Upper lobe of left lung (tissue), 6 donors: ENCODE data around the gene NUCKS1. TPM values are rescaled to one million over a fixed set of nuclear protein-coding genes. Genes with fewer than 3 reads are reported as not detected.

Source experiments
- ATAC-seq, 2 donors: fragments of 200-7000 bp; cut with Tn5 transposase; one replicate each; pipeline ENCODE4 v1.9.1; 2022; ENCODE audit warnings: mild to moderate bottlenecking in 2 of 2, moderate library complexity in 2 of 2; ENCODE audit not compliant: low FRiP score in 2 of 2
- DNase-seq, 2 donors: peaks; one replicate each; pipeline ENCODE4 v3.0.0-alpha.2; 2019 to 2020
- H3K27ac ChIP-seq, 4 donors: fragments of 200-600 bp; sonication (generic); one replicate each; pipeline ENCODE4 v1.5.1; 2016 to 2019
- H3K27me3 ChIP-seq, 4 donors: fragments of 200-600 bp; sonication (generic); one replicate each; pipeline ENCODE4 v1.5.1; 2017 to 2019
- H3K36me3 ChIP-seq, 4 donors: fragments of 200-600 bp; sonication (generic); one replicate each; pipeline ENCODE4 v1.5.1; 2016 to 2019
- H3K4me1 ChIP-seq, 4 donors: fragments of 200-600 bp; sonication (generic); one replicate each; pipeline ENCODE4 v1.5.1; 2018 to 2019
- H3K4me3 ChIP-seq, 4 donors: fragments of 200-600 bp; sonication (generic); one replicate each; pipeline ENCODE4 v1.5.1; 2017 to 2019; ENCODE audit warnings: mild to moderate bottlenecking in 2 of 4, moderate library complexity in 1 of 4
- H3K9me3 ChIP-seq, 4 donors: fragments of 200-600 bp; sonication (generic); one replicate each; pipeline ENCODE4 v1.5.1; 2018 to 2019
- EP300 ChIP-seq, 4 donors: sonication (generic); formaldehyde crosslinking; IDR thresholded peaks; one replicate each; pipeline ENCODE4 v1.5.1; 2017; ENCODE audit warnings: antibody characterized with exemption in 4 of 4, control low read depth in 2 of 4
- POLR2A ChIP-seq, 4 donors: fragments of 450-650 bp; IDR thresholded peaks; one replicate each; pipeline ENCODE4 v1.5.1; 2016 to 2017; ENCODE audit warnings: antibody characterized with exemption in 4 of 4, mild to moderate bottlenecking in 2 of 4
- POLR2AphosphoS5 ChIP-seq, 2 donors: sonication (generic); formaldehyde crosslinking; IDR thresholded peaks; one replicate each; pipeline ENCODE4 v1.5.1; 2017; ENCODE audit warnings: antibody characterized with exemption in 2 of 2
- WGBS, 2 donors: methylation state at CpG; one replicate each; pipeline ENCODE4 v1.1.5; 2017 to 2018; 5-methylcytosine and 5-hydroxymethylcytosine counted together
- total RNA-seq, 6 donors: library from RNA; depleted of rRNA in 4 of 6; stranded (reverse); fragments of >200 nt in 4 of 6; gene quantifications; one replicate each; pipeline versions ENCODE4 v1.1.0 to v1.2.1, GENCODE V29; 2016 to 2021
- TF ChIP-seq, protein P1 (sequence below), 6 experiments: fragments of 450-650 bp in 4 of 6; fragments of 200-600 bp in 2 of 6; sonication (generic) in 2 of 6; IDR thresholded peaks; one replicate each; pipeline ENCODE4 v1.5.1; 2016 to 2019; ENCODE audit warnings: antibody characterized with exemption in 6 of 6
- donor health status: DM: no; HTN: no; CAD: no; lungs with moderate emphysema.
- donor health status: DM: no; HTN: yes; CAD: no; lungs with severe emphysema.

Gene NUCKS1
- total RNA-seq, 6 donors from 2014 or later, result 65.4 to 182 (median 112) TPM

- Histone ChIP-seq H3K27me3 (no peaks in the 10 kb centered on the region), H3K9me3 (no peaks in the 10 kb centered on the region), H3K4me3 (no peak overlapping the region), H3K27ac (peak overlapping the region in 1 of 4 donors; percentile 16), H3K4me1 (peaks cover 0 to 26% (median 13%) of the 10 kb centered on the region in 4 donors), H3K36me3 (peaks cover 0 to 11% (median 0%) of the 10 kb centered on the region in 4 donors)
- 52 to 60% methylated on average over 5 of the region's 5 CpGs for WGBS, 2 donors
- DNase-seq (no peak), ATAC-seq (no peak)
- TF ChIP-seq, protein P1, sequence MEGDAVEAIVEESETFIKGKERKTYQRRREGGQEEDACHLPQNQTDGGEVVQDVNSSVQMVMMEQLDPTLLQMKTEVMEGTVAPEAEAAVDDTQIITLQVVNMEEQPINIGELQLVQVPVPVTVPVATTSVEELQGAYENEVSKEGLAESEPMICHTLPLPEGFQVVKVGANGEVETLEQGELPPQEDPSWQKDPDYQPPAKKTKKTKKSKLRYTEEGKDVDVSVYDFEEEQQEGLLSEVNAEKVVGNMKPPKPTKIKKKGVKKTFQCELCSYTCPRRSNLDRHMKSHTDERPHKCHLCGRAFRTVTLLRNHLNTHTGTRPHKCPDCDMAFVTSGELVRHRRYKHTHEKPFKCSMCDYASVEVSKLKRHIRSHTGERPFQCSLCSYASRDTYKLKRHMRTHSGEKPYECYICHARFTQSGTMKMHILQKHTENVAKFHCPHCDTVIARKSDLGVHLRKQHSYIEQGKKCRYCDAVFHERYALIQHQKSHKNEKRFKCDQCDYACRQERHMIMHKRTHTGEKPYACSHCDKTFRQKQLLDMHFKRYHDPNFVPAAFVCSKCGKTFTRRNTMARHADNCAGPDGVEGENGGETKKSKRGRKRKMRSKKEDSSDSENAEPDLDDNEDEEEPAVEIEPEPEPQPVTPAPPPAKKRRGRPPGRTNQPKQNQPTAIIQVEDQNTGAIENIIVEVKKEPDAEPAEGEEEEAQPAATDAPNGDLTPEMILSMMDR (IDR thresholded peaks at IDR 0.05), result no peak
- TF ChIP-seq POLR2A (IDR thresholded peaks at IDR 0.05) (no peak), POLR2AphosphoS5 (IDR thresholded peaks at IDR 0.05) (no peak), EP300 (IDR thresholded peaks at IDR 0.05) (no peak)
Observed at GRCh38 chr1:205739348-205740160, 10.4 kb downstream of the NUCKS1 start.

GRCh38 chr1:205735218-205735617 is 14.8 kb downstream of the NUCKS1 start:
- no peaks in the 10 kb centered on the region for H3K9me3 ChIP-seq
- H3K36me3 ChIP-seq, result peaks cover 0 to 8% (median 0%) of the 10 kb centered on the region in 4 donors
- TF ChIP-seq POLR2A (IDR thresholded peaks at IDR 0.05) (no peak), EP300 (IDR thresholded peaks at IDR 0.05) (no peak), POLR2AphosphoS5 (IDR thresholded peaks at IDR 0.05) (no peak)
- TF ChIP-seq, protein P1 (IDR thresholded peaks at IDR 0.05), result no peak
- DNase-seq (no peak), ATAC-seq (no peak)
- H3K4me1 ChIP-seq, result peaks cover 0 to 19% (median 9%) of the 10 kb centered on the region in 4 donors
- no peaks in the 10 kb centered on the region for H3K27me3 ChIP-seq
- H3K27ac ChIP-seq, result no peak overlapping the region
- WGBS, 2 donors, result 93 to 96% methylated on average over 1 of the region's 1 CpG
- no peak overlapping the region for H3K4me3 ChIP-seq

- Histone ChIP-seq H3K27me3 (no peaks in the 10 kb centered on the region), H3K27ac (no peak overlapping the region), H3K9me3 (no peaks in the 10 kb centered on the region), H3K36me3 (peaks cover 0 to 17% (median 0%) of the 10 kb centered on the region in 4 donors), H3K4me1 (peaks cover 0 to 9% (median 7%) of the 10 kb centered on the region in 4 donors), H3K4me3 (no peak overlapping the region)
- no peak for ATAC-seq
- TF ChIP-seq EP300 (IDR thresholded peaks at IDR 0.05), result no peak
- TF ChIP-seq POLR2A (IDR thresholded peaks at IDR 0.05), result no peak
- TF ChIP-seq, protein P1 (IDR thresholded peaks at IDR 0.05), result no peak
- TF ChIP-seq POLR2AphosphoS5 (IDR thresholded peaks at IDR 0.05), result no peak
- DNase-seq, result no peak
- 87 to 90% methylated on average over 2 of the region's 2 CpGs for WGBS, 2 donors
Observed at GRCh38 chr1:205733438-205734175, 16.4 kb downstream of the NUCKS1 start.

DNA sequence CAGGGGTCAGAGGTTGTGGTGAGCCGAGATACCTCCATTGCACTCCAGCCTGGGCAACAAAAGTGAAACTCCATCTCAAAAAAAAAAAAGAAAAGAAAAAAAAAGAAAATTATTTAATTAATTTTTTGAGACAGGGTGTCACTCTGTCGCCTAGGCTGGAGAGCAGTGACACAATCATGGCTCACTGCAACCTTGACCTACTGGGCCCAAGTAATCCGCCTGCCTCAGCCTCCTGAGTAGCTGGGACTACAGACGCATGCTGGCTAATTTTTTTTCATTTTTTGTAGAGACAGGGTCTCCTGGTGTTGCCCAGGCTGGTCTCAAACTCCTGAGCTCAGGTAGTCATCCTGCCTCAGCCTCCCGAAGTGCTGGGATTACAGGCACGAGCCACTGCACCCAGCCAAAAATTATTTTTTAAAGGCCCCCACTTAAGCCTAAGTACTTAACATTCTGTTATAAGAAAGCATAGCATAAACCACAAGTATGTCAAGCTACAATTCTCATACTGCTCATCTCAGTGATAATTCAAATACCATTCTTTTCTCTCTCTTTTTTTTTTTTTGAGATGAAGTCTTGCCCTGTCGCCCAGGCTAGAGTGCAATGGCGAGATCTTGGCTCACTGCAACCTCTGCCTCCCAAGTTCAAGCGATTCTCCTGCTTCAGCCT is 19.9 kb downstream of the NUCKS1 start:
- no peak overlapping the region for H3K27ac ChIP-seq
- TF ChIP-seq POLR2AphosphoS5 (IDR thresholded peaks at IDR 0.05), result no peak
- no peak for TF ChIP-seq POLR2A (IDR thresholded peaks at IDR 0.05)
- no peak for TF ChIP-seq EP300 (IDR thresholded peaks at IDR 0.05)
- TF ChIP-seq, protein P1 (IDR thresholded peaks at IDR 0.05), result no peak
- no peak for DNase-seq
- ATAC-seq, result no peak
- WGBS, 2 donors, result 93 to 95% methylated on average over 9 of the region's 9 CpGs
- peaks cover 4 to 9% (median 7%) of the 10 kb centered on the region in 4 donors for H3K4me1 ChIP-seq
- H3K9me3 ChIP-seq, result no peaks in the 10 kb centered on the region
- no peaks in the 10 kb centered on the region for H3K27me3 ChIP-seq
- no peak overlapping the region for H3K4me3 ChIP-seq
- peaks cover 0 to 32% (median 10%) of the 10 kb centered on the region in 4 donors for H3K36me3 ChIP-seq
